Smooth muscle cell (in vitro differentiated cells): ENCODE data around the gene SELENOS. TPM values are rescaled to one million over a fixed set of nuclear protein-coding genes. Genes with fewer than 3 reads are reported as not detected.

Experiments
- DNase-seq: peaks from one replicate; lab custom pipeline; 2025; ENCODE audit not compliant: unreplicated experiment; lab: John Stamatoyannopoulos, UW
- H2AFZ ChIP-seq: fragments of 200-600 bp; sonication (generic); 2 replicates; pipeline ENCODE4 v1.6.0; 2016; ENCODE audit warnings: antibody characterized with exemption, low read depth, mild to moderate bottlenecking
- H3F3A ChIP-seq: fragments of 200-600 bp; sonication (generic); 2 replicates; pipeline ENCODE4 v1.6.0; 2017; ENCODE audit warnings: antibody characterized with exemption, low read depth
- H3K27ac ChIP-seq: fragments of 200-600 bp; sonication (generic); 2 replicates; pipeline ENCODE4 v1.5.1; 2016; ENCODE audit warnings: low read depth, mild to moderate bottlenecking
- H3K27me3 ChIP-seq: fragments of 200-600 bp; sonication (generic); 2 replicates; pipeline ENCODE4 v1.6.1; 2016; ENCODE audit warnings: low read depth, mild to moderate bottlenecking
- H3K36me3 ChIP-seq: fragments of 200-600 bp; sonication (generic); 2 replicates; pipeline ENCODE4 v1.5.1; 2016; ENCODE audit warnings: low read depth
- H3K4me1 ChIP-seq: fragments of 200-600 bp; sonication (generic); 2 replicates; pipeline ENCODE4 v1.5.1; 2016; ENCODE audit warnings: low read depth
- H3K4me2 ChIP-seq: fragments of 200-600 bp; sonication (generic); 2 replicates; pipeline ENCODE4 v1.6.0; 2016; ENCODE audit warnings: mild to moderate bottlenecking
- H3K4me3 ChIP-seq: fragments of 200-600 bp; sonication (generic); 2 replicates; pipeline ENCODE4 v1.5.1; 2016; ENCODE audit warnings: mild to moderate bottlenecking
- H3K79me2 ChIP-seq: fragments of 200-600 bp; sonication (generic); 2 replicates; pipeline ENCODE4 v1.6.0; 2016; ENCODE audit warnings: low read depth, mild to moderate bottlenecking
- H3K9ac ChIP-seq: fragments of 200-600 bp; sonication (generic); 2 replicates; pipeline ENCODE4 v1.6.0; 2016; ENCODE audit warnings: low read depth
- H3K9me3 ChIP-seq: fragments of 200-600 bp; sonication (generic); replicated peaks from 2 replicates; pipeline ENCODE4 v1.5.1; 2016; ENCODE audit warnings: low read depth
- H4K20me1 ChIP-seq: fragments of 200-600 bp; sonication (generic); 2 replicates; pipeline ENCODE4 v1.6.0; 2016; ENCODE audit warnings: low read depth
- WGBS: methylation state at CpG from one replicate; pipeline ENCODE4 v1.1.7; 2016; ENCODE audit warnings: low lambda C conversion rate; 5-methylcytosine and 5-hydroxymethylcytosine counted together
- polyA plus RNA-seq: library from polyadenylated mRNA; unstranded; fragments of >200 nt; fragmentation: Nextera tagmentation; extraction: Ambion mirVana; gene quantifications from 2 replicates; pipeline ENCODE4 v1.2.1, GENCODE V29; 2016
- total RNA-seq: library from RNA; depleted of rRNA; stranded (reverse); fragments of >200 nt; gene quantifications from 2 replicates; pipeline ENCODE4 v1.2.3, GENCODE V29; 2014
- TF ChIP-seq, protein P1 (sequence below): fragments of 200-600 bp; sonication (generic); IDR thresholded peaks from 2 replicates; pipeline ENCODE4 v1.5.1; 2017; ENCODE audit warnings: borderline replicate concordance, mild to moderate bottlenecking, antibody characterized with exemption; ENCODE audit not compliant: insufficient read depth, poor library complexity, severe bottlenecking

Gene SELENOS
- total and polyA plus RNA-seq, 2 experiments from 2014 or later = 108 to 130 TPM

DNA sequence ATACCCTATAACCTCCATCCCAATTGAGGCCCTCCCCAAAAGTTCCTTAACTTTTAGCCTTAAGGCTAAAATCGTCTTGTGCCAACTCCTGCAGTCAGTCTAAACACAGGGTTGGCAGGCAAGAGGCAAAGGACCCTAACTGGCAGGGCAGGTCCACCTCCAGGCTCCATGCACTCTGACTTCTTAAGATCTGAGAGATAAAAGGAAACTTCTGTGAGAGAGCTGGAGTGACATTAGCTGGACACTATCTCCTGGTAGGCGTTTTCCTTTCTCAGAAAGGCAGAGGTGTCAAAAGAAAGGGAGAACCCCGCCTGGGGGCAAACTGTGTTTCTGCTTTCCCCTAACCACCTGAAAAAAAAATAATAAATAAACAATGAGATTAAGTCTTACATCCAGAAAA is 29.0 kb downstream of the SELENOS start:
- H3K4me1 ChIP-seq = peaks cover 39% of the 10 kb centered on the region
- peak overlapping the region; percentile 79 for H3K4me3 ChIP-seq
- no peak overlapping the region for H3K9ac ChIP-seq
- no peaks in the 10 kb centered on the region for H3K9me3 ChIP-seq
- H2AFZ ChIP-seq = no peak overlapping the region
- WGBS = 44% methylated on average over 3 of the region's 3 CpGs
- H3K27ac ChIP-seq = peak overlapping the region; percentile 74
- H3K36me3 ChIP-seq = no peaks in the 10 kb centered on the region
- H3K79me2 ChIP-seq = peaks cover 84% of the 10 kb centered on the region
- peaks cover 77% of the 10 kb centered on the region for H4K20me1 ChIP-seq
- peaks cover 25% of the 10 kb centered on the region for H3F3A ChIP-seq
- TF ChIP-seq, protein P1, sequence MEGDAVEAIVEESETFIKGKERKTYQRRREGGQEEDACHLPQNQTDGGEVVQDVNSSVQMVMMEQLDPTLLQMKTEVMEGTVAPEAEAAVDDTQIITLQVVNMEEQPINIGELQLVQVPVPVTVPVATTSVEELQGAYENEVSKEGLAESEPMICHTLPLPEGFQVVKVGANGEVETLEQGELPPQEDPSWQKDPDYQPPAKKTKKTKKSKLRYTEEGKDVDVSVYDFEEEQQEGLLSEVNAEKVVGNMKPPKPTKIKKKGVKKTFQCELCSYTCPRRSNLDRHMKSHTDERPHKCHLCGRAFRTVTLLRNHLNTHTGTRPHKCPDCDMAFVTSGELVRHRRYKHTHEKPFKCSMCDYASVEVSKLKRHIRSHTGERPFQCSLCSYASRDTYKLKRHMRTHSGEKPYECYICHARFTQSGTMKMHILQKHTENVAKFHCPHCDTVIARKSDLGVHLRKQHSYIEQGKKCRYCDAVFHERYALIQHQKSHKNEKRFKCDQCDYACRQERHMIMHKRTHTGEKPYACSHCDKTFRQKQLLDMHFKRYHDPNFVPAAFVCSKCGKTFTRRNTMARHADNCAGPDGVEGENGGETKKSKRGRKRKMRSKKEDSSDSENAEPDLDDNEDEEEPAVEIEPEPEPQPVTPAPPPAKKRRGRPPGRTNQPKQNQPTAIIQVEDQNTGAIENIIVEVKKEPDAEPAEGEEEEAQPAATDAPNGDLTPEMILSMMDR = no peak
- peak overlapping the region; percentile 88 for H3K4me2 ChIP-seq
- no peak for DNase-seq
- no peaks in the 10 kb centered on the region for H3K27me3 ChIP-seq

DNA sequence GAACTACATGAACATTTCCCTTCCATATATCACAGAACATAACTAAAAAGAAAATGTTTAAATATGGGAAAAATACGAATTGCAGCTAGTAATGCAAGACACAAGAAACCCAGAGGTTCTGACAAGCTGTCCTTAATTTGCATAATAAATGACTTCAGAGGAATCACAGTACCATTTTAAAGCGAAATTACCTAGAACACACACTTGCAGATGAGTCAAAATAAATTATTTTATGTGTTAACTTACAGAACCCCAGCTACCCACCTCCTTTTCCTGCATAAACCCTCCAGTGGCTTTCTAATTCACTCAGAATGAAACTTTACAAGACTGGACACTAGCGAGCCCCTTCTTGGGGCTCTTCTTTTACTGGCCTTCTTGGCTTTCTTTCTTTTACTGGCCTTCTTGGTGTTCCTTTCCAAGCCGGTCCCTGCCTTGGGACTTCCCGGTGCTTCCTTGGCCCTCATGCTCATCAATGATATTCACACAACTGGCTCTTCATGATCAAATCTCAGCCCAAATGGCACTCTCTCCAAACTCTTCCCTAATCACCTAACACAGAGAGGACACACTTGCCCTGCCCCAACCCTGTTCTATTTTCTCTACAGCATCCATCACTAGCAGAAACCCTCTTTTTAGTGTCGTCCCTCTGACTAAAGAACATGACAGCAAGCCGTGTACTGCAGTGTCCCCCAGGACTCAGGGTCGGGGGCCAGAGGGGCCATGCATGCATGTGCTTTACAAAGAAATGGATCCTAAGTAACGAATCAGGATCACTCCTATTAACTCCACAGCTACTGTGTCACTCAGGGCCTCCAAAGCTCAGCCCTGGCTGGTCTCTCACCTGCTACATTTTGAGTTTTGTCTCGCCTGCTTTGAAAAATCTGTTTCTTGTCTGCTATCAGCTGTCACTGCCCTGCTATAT is 30.2 kb downstream of the SELENOS start:
- TF ChIP-seq, protein P1 = no peak
- H3K36me3 ChIP-seq = no peaks in the 10 kb centered on the region
- 70% methylated on average over 10 of the region's 10 CpGs for WGBS
- peaks cover 90% of the 10 kb centered on the region for H3K79me2 ChIP-seq
- no peaks in the 10 kb centered on the region for H3K27me3 ChIP-seq
- H3F3A ChIP-seq = peaks cover 35% of the 10 kb centered on the region
- peaks cover 43% of the 10 kb centered on the region for H3K4me1 ChIP-seq
- H2AFZ ChIP-seq = no peak overlapping the region
- H3K4me3 ChIP-seq = peak overlapping the region; percentile 19
- DNase-seq = no peak
- H3K27ac ChIP-seq = peak overlapping the region; percentile 74
- no peak overlapping the region for H3K9ac ChIP-seq
- H4K20me1 ChIP-seq = peaks cover 89% of the 10 kb centered on the region
- H3K4me2 ChIP-seq = peak overlapping the region; percentile 88
- no peaks in the 10 kb centered on the region for H3K9me3 ChIP-seq

DNA sequence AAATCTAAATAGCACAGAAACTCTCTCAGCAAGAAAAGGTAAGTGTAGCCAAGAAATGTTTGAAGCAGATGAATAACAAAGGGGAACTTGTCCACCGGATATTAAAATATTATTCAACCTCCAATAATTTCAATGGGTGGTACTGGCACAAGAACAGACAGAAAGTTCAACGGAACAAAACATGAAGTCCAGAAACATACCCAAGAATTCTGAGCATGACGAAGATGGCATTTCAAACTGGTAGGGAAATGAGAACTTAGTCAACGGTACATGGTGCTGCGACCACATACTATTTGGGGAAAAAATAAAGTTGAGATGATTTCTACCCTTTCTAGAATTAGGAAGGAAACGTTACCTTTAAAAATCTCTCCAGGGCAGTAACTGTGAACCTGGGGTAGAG is 30.9 kb downstream of the SELENOS start:
- H3K9ac ChIP-seq = no peak overlapping the region
- H4K20me1 ChIP-seq = peaks cover 96% of the 10 kb centered on the region
- H3K36me3 ChIP-seq = no peaks in the 10 kb centered on the region
- H2AFZ ChIP-seq = no peak overlapping the region
- H3K4me1 ChIP-seq = peaks cover 43% of the 10 kb centered on the region
- 65% methylated on average over 6 of the region's 6 CpGs for WGBS
- H3K27ac ChIP-seq = peak overlapping the region; percentile 74
- no peaks in the 10 kb centered on the region for H3K9me3 ChIP-seq
- H3K79me2 ChIP-seq = peaks cover 97% of the 10 kb centered on the region
- H3K4me2 ChIP-seq = peak overlapping the region; percentile 88
- H3F3A ChIP-seq = peaks cover 35% of the 10 kb centered on the region
- no peaks in the 10 kb centered on the region for H3K27me3 ChIP-seq
- TF ChIP-seq, protein P1 = no peak
- peak overlapping the region; percentile 19 for H3K4me3 ChIP-seq
- DNase-seq = no peak
